ENCODE data around the gene PEMT. TPM values are rescaled to one million over a fixed set of nuclear protein-coding genes. Genes with fewer than 3 reads are reported as not detected.

PEMT gene
- total RNA-seq, 1 experiment from 2014 or later, result 29.5 TPM

DNA sequence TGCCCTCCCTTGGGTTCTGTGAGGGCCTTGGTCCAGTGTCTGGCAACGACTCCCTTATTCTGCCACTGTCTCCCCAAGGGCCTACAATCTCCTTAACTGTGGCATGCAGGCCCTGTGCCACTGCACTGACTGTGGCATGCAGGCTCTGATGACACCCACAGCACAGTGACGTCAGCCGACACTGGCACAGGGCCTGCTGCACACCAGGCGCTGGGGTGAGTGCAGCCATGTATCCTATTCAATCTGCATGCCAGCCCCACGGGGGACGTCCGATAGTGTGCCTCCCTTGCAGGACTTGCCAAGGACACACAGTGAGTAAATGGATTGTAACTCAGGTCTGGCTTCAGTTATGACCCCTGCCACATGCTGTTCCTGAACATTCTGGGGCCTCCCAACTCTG, 55.6 kb downstream of the PEMT start:
- no peaks in the 10 kb centered on the region for H3K27me3 ChIP-seq (replicated peaks; ENCODE audit: control insufficient read depth, insufficient read depth, low read length)
- no TSS peak for BruUV-seq (replicated peaks)
- Mint-ChIP-seq H3K4me3 (ENCODE audit: unreplicated experiment) (no peak overlapping the region), H3K4me1 (ENCODE audit: low read depth, unreplicated experiment) (peaks cover 19% of the 10 kb centered on the region), H3K36me3 (ENCODE audit: insufficient read depth, unreplicated experiment) (peaks cover 4% of the 10 kb centered on the region), H3K27me3 (ENCODE audit: insufficient read depth, unreplicated experiment) (no peaks in the 10 kb centered on the region), H3K9me3 (ENCODE audit: unreplicated experiment) (no peaks in the 10 kb centered on the region), H3K27ac (ENCODE audit: unreplicated experiment) (peak overlapping the region; percentile 90)
- ChIA-PET POLR2A (no interaction called here), CTCF (interaction anchor here (0.7 kb wide), 1 partner anchor 159 kb away, joined by 4 read pairs; no protein-coding TSS in a partner anchor)
- H3K36me3 ChIP-seq (ENCODE audit: control insufficient read depth, insufficient read depth, low read length), result no peaks in the 10 kb centered on the region
- TF ChIP-seq, protein P1, sequence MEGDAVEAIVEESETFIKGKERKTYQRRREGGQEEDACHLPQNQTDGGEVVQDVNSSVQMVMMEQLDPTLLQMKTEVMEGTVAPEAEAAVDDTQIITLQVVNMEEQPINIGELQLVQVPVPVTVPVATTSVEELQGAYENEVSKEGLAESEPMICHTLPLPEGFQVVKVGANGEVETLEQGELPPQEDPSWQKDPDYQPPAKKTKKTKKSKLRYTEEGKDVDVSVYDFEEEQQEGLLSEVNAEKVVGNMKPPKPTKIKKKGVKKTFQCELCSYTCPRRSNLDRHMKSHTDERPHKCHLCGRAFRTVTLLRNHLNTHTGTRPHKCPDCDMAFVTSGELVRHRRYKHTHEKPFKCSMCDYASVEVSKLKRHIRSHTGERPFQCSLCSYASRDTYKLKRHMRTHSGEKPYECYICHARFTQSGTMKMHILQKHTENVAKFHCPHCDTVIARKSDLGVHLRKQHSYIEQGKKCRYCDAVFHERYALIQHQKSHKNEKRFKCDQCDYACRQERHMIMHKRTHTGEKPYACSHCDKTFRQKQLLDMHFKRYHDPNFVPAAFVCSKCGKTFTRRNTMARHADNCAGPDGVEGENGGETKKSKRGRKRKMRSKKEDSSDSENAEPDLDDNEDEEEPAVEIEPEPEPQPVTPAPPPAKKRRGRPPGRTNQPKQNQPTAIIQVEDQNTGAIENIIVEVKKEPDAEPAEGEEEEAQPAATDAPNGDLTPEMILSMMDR (IDR thresholded peaks at IDR 0.05; ENCODE audit: insufficient read depth in 1 of 2, low read depth in 1 of 2, low read length in 1 of 2, severe bottlenecking in 1 of 2, unreplicated experiment in 1 of 2), result no peak
- H3K4me1 ChIP-seq, result peaks cover 42% of the 10 kb centered on the region
- intact Hi-C loops (cut with micrococcal nuclease; ENCODE audit: unreplicated experiment), result no loop called here
- H3K4me3 ChIP-seq (ENCODE audit: low read depth, low read length), result no peak overlapping the region
- no peaks in the 10 kb centered on the region; the same call in 1 of the 2 replicates for H3K9me3 ChIP-seq
- DNase-seq, result no peak

DNA sequence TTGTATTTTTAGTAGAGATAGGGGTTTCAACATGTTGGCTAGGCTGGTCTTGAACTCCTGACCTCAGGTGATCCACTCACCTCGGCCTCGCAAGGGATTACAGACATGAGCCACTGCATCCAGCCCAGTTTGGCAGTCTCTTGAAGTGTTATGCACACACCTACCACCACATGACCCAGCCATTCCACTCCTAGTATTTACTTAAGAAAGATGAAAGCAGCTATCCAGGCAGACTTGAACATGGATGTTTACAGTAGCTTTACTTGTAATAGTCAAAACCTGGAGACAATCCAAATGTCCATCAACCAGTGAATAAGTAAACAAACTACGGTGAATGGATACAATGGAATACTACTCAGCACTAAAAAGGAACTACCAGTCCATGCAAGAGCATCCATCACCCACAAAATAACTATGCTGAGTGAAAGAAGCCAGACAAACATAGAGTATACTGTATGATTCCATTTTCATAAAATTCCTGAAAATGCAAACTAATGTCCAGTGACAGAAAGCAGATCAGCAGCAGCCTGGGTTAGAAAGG, 57.5 kb downstream of the PEMT start:
- peaks cover 4% of the 10 kb centered on the region for H3K36me3 Mint-ChIP-seq (ENCODE audit: insufficient read depth, unreplicated experiment)
- no peak overlapping the region for H3K4me3 Mint-ChIP-seq (ENCODE audit: unreplicated experiment)
- no TSS peak for BruUV-seq (replicated peaks)
- no peaks in the 10 kb centered on the region for H3K27me3 Mint-ChIP-seq (ENCODE audit: insufficient read depth, unreplicated experiment)
- CTCF ChIA-PET, result no interaction called here
- DNase-seq, result peak; percentile 47 to 56
- POLR2A ChIA-PET, result interaction anchor here (1.0 kb wide), 1 partner anchor 37 kb away, joined by 6 read pairs; no protein-coding TSS in a partner anchor
- intact Hi-C loops (cut with micrococcal nuclease; ENCODE audit: unreplicated experiment), result no loop called here
- no peaks in the 10 kb centered on the region for H3K9me3 Mint-ChIP-seq (ENCODE audit: unreplicated experiment)
- TF ChIP-seq, protein P1 (IDR thresholded peaks at IDR 0.05; ENCODE audit: insufficient read depth in 1 of 2, low read depth in 1 of 2, low read length in 1 of 2, severe bottlenecking in 1 of 2, unreplicated experiment in 1 of 2), result no peak
- Histone ChIP-seq H3K9me3 (no peaks in the 10 kb centered on the region; the same call in 1 of the 2 replicates), H3K4me3 (ENCODE audit: low read depth, low read length) (no peak overlapping the region), H3K36me3 (ENCODE audit: control insufficient read depth, insufficient read depth, low read length) (no peaks in the 10 kb centered on the region), H3K27me3 (replicated peaks; ENCODE audit: control insufficient read depth, insufficient read depth, low read length) (no peaks in the 10 kb centered on the region), H3K4me1 (peaks cover 24% of the 10 kb centered on the region)
- no peak overlapping the region for H3K27ac Mint-ChIP-seq (ENCODE audit: unreplicated experiment)
- H3K4me1 Mint-ChIP-seq (ENCODE audit: low read depth, unreplicated experiment), result peaks cover 19% of the 10 kb centered on the region

DNA sequence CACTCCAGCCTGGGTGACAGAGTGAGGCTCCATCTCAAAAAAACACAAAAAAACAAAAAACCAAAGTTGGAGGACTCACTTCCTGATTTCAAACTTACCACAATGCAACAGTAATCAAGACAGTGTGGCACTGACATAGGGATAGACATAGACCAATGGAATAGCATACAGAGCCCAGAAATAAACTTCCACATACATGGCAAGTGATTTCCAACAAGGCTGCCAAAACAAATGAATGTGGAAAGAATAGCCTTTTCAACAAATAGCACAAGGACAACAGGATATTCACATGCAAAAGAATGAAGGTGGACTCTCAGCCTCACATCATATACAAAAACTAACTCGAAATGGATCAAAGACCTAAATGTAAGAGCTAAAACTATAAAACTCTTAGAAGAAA, 58.5 kb downstream of the PEMT start:
- Histone ChIP-seq H3K4me3 (ENCODE audit: low read depth, low read length) (no peak overlapping the region), H3K4me1 (peaks cover 18% of the 10 kb centered on the region), H3K36me3 (ENCODE audit: control insufficient read depth, insufficient read depth, low read length) (no peaks in the 10 kb centered on the region), H3K9me3 (no peaks in the 10 kb centered on the region; the same call in 1 of the 2 replicates), H3K27me3 (replicated peaks; ENCODE audit: control insufficient read depth, insufficient read depth, low read length) (no peaks in the 10 kb centered on the region)
- Mint-ChIP-seq H3K4me3 (ENCODE audit: unreplicated experiment) (no peak overlapping the region), H3K9me3 (ENCODE audit: unreplicated experiment) (no peaks in the 10 kb centered on the region), H3K27me3 (ENCODE audit: insufficient read depth, unreplicated experiment) (no peaks in the 10 kb centered on the region), H3K27ac (ENCODE audit: unreplicated experiment) (no peak overlapping the region), H3K36me3 (ENCODE audit: insufficient read depth, unreplicated experiment) (peaks cover 4% of the 10 kb centered on the region), H3K4me1 (ENCODE audit: low read depth, unreplicated experiment) (peaks cover 17% of the 10 kb centered on the region)
- ChIA-PET CTCF (no interaction called here), POLR2A (no interaction called here)
- intact Hi-C loops (cut with micrococcal nuclease; ENCODE audit: unreplicated experiment), result no loop called here
- DNase-seq, result no peak
- TF ChIP-seq, protein P1 (IDR thresholded peaks at IDR 0.05; ENCODE audit: insufficient read depth in 1 of 2, low read depth in 1 of 2, low read length in 1 of 2, severe bottlenecking in 1 of 2, unreplicated experiment in 1 of 2), result no peak
- no TSS peak for BruUV-seq (replicated peaks)
